Measurements from ENCODE around the gene BCORL1. TPM values are rescaled to one million over a fixed set of nuclear protein-coding genes. Genes with fewer than 3 reads are reported as not detected.

BCORL1 gene
- total RNA-seq, 2 experiments from 2014 or later = 9.2 to 10.5 TPM

GRCh38 chrX:130024127-130024526, 41.7 kb downstream of the BCORL1 start:
- peaks cover 10% of the 10 kb centered on the region for H3K4me1 Mint-ChIP-seq (ENCODE audit: low read depth)
- peak overlapping the region; percentile 47 for H3K27ac Mint-ChIP-seq
- DNase-seq = peak; percentile 89
- intact Hi-C loops (cut with micrococcal nuclease) = loop anchor here (1.0 kb wide), 2 partner anchors 42 to 93 kb away; partner anchors contain the start of gene BCORL1
- H3K4me3 Mint-ChIP-seq = no peak overlapping the region
- POLR2A ChIA-PET = interaction anchor here (0.6 kb wide), 1 partner anchor 96 kb away, joined by 3 read pairs; no protein-coding TSS in a partner anchor
- H3K36me3 Mint-ChIP-seq = peaks cover 4% of the 10 kb centered on the region
- no peaks in the 10 kb centered on the region for H3K27me3 Mint-ChIP-seq
- CTCF ChIA-PET = interaction anchor here (0.9 to 3.2 kb wide), 2 partner anchors 37 to 98 kb away, joined by 4 to 20 read pairs; no protein-coding TSS in a partner anchor
- H3K9me3 Mint-ChIP-seq = no peaks in the 10 kb centered on the region

- no peak for DNase-seq
- H3K4me3 Mint-ChIP-seq = no peak overlapping the region
- ChIA-PET POLR2A (no interaction called here), CTCF (interaction anchor here (3.2 kb wide), 1 partner anchor 99 kb away, joined by 20 read pairs; no protein-coding TSS in a partner anchor)
- no peak overlapping the region for H3K27ac Mint-ChIP-seq
- H3K9me3 Mint-ChIP-seq = no peaks in the 10 kb centered on the region
- intact Hi-C loops (cut with micrococcal nuclease) = no loop called here
- peaks cover 4% of the 10 kb centered on the region for H3K36me3 Mint-ChIP-seq
- H3K4me1 Mint-ChIP-seq (ENCODE audit: low read depth) = peaks cover 10% of the 10 kb centered on the region
- H3K27me3 Mint-ChIP-seq = no peaks in the 10 kb centered on the region
Measured at GRCh38 chrX:130025256-130025655, 42.8 kb downstream of the BCORL1 start.

- Mint-ChIP-seq H3K36me3 (peaks cover 8% of the 10 kb centered on the region), H3K27ac (no peak overlapping the region), H3K4me1 (ENCODE audit: low read depth) (peaks cover 10% of the 10 kb centered on the region), H3K4me3 (no peak overlapping the region), H3K27me3 (no peaks in the 10 kb centered on the region), H3K9me3 (no peaks in the 10 kb centered on the region)
- POLR2A ChIA-PET = interaction anchor here (1.0 kb wide), 1 partner anchor 102 kb away, joined by 3 read pairs; no protein-coding TSS in a partner anchor
- intact Hi-C loops (cut with micrococcal nuclease) = no loop called here
- CTCF ChIA-PET = interaction anchor here (0.7 to 4.6 kb wide), 23 partner anchors 9 to 427 kb away, joined by 3 to 102 read pairs (median 4); no protein-coding TSS in a partner anchor
- DNase-seq = no peak
Measured at GRCh38 chrX:130027569-130027968, 45.1 kb downstream of the BCORL1 start.

- peaks cover 10% of the 10 kb centered on the region for H3K4me1 Mint-ChIP-seq (ENCODE audit: low read depth)
- intact Hi-C loops (cut with micrococcal nuclease) = loop anchor here (1.0 kb wide), 1 partner anchor 103 kb away; no protein-coding TSS in a partner anchor
- ChIA-PET CTCF (interaction anchor here (0.7 to 4.6 kb wide), 28 partner anchors 10 to 429 kb away, joined by 3 to 102 read pairs (median 4); no protein-coding TSS in a partner anchor), POLR2A (interaction anchor here (1.0 kb wide), 1 partner anchor 103 kb away, joined by 3 read pairs; no protein-coding TSS in a partner anchor)
- H3K27ac Mint-ChIP-seq = no peak overlapping the region
- peaks cover 8% of the 10 kb centered on the region for H3K36me3 Mint-ChIP-seq
- no peaks in the 10 kb centered on the region for H3K9me3 Mint-ChIP-seq
- peak; percentile 57 for DNase-seq
- H3K4me3 Mint-ChIP-seq = no peak overlapping the region
- H3K27me3 Mint-ChIP-seq = no peaks in the 10 kb centered on the region
Measured at GRCh38 chrX:130028196-130028595, 45.8 kb downstream of the BCORL1 start.

- DNase-seq = no peak
- intact Hi-C loops (cut with micrococcal nuclease) = no loop called here
- H3K27ac Mint-ChIP-seq = no peak overlapping the region
- CTCF ChIA-PET = no interaction called here
- no peaks in the 10 kb centered on the region for H3K4me1 Mint-ChIP-seq (ENCODE audit: low read depth)
- H3K4me3 Mint-ChIP-seq = no peak overlapping the region
- H3K9me3 Mint-ChIP-seq = no peaks in the 10 kb centered on the region
- H3K36me3 Mint-ChIP-seq = peaks cover 8% of the 10 kb centered on the region
- POLR2A ChIA-PET = no interaction called here
- no peaks in the 10 kb centered on the region for H3K27me3 Mint-ChIP-seq
Measured at GRCh38 chrX:130030826-130031225, 48.4 kb downstream of the BCORL1 start.

- POLR2A ChIA-PET = no interaction called here
- DNase-seq = no peak
- Mint-ChIP-seq H3K36me3 (peaks cover 5% of the 10 kb centered on the region), H3K27me3 (no peaks in the 10 kb centered on the region), H3K27ac (no peak overlapping the region), H3K9me3 (no peaks in the 10 kb centered on the region), H3K4me1 (ENCODE audit: low read depth) (no peaks in the 10 kb centered on the region), H3K4me3 (no peak overlapping the region)
- intact Hi-C loops (cut with micrococcal nuclease) = no loop called here
- CTCF ChIA-PET = no interaction called here
Measured at GRCh38 chrX:130032552-130032951, 50.1 kb downstream of the BCORL1 start.

- ChIA-PET POLR2A (no interaction called here), CTCF (no interaction called here)
- H3K27me3 Mint-ChIP-seq = no peaks in the 10 kb centered on the region
- H3K4me1 Mint-ChIP-seq (ENCODE audit: low read depth) = no peaks in the 10 kb centered on the region
- no peaks in the 10 kb centered on the region for H3K9me3 Mint-ChIP-seq
- DNase-seq = no peak
- H3K36me3 Mint-ChIP-seq = peaks cover 4% of the 10 kb centered on the region
- no peak overlapping the region for H3K4me3 Mint-ChIP-seq
- intact Hi-C loops (cut with micrococcal nuclease) = no loop called here
- no peak overlapping the region for H3K27ac Mint-ChIP-seq
Measured at GRCh38 chrX:130034178-130034577, 51.7 kb downstream of the BCORL1 start.

- peaks cover 2% of the 10 kb centered on the region for H3K36me3 Mint-ChIP-seq
- POLR2A ChIA-PET = no interaction called here
Measured at GRCh38 chrX:130039847-130040246, 57.4 kb downstream of the BCORL1 start.

GRCh38 chrX:130047416-130047815, 65.0 kb downstream of the BCORL1 start:
- no peaks in the 10 kb centered on the region for H3K9me3 Mint-ChIP-seq

More at GRCh38 chrX:130039847-130040246, 57.4 kb downstream of the BCORL1 start:
- Mint-ChIP-seq H3K4me1 (ENCODE audit: low read depth) (no peaks in the 10 kb centered on the region), H3K9me3 (no peaks in the 10 kb centered on the region), H3K4me3 (no peak overlapping the region), H3K27me3 (no peaks in the 10 kb centered on the region), H3K27ac (no peak overlapping the region)
- CTCF ChIA-PET = interaction anchor here (0.6 to 0.8 kb wide), 2 partner anchors 12 to 114 kb away, joined by 3 to 5 read pairs; no protein-coding TSS in a partner anchor
- intact Hi-C loops (cut with micrococcal nuclease) = no loop called here
- DNase-seq = no peak

GRCh38 chrX:130048686-130049222, 66.3 kb downstream of the BCORL1 start:
- Mint-ChIP-seq H3K9me3 (no peaks in the 10 kb centered on the region), H3K36me3 (peaks cover 4% of the 10 kb centered on the region), H3K4me1 (ENCODE audit: low read depth) (no peaks in the 10 kb centered on the region), H3K27me3 (no peaks in the 10 kb centered on the region), H3K4me3 (no peak overlapping the region), H3K27ac (no peak overlapping the region)
- no peak for DNase-seq
- CTCF ChIA-PET = interaction anchor here (0.6 kb wide), 1 partner anchor 22 kb away, joined by 4 read pairs; no protein-coding TSS in a partner anchor
- POLR2A ChIA-PET = no interaction called here
- intact Hi-C loops (cut with micrococcal nuclease) = no loop called here

More at GRCh38 chrX:130047416-130047815, 65.0 kb downstream of the BCORL1 start:
- DNase-seq = no peak
- CTCF ChIA-PET = no interaction called here
- no peak overlapping the region for H3K4me3 Mint-ChIP-seq
- no peaks in the 10 kb centered on the region for H3K27me3 Mint-ChIP-seq
- intact Hi-C loops (cut with micrococcal nuclease) = no loop called here
- POLR2A ChIA-PET = no interaction called here
- H3K27ac Mint-ChIP-seq = no peak overlapping the region
- peaks cover 4% of the 10 kb centered on the region for H3K36me3 Mint-ChIP-seq
- no peaks in the 10 kb centered on the region for H3K4me1 Mint-ChIP-seq (ENCODE audit: low read depth)

- no peak overlapping the region for H3K27ac Mint-ChIP-seq
- peaks cover 4% of the 10 kb centered on the region for H3K36me3 Mint-ChIP-seq
- H3K4me1 Mint-ChIP-seq (ENCODE audit: low read depth) = no peaks in the 10 kb centered on the region
- no peak for DNase-seq
- CTCF ChIA-PET = no interaction called here
- H3K9me3 Mint-ChIP-seq = no peaks in the 10 kb centered on the region
- intact Hi-C loops (cut with micrococcal nuclease) = no loop called here
- no peak overlapping the region for H3K4me3 Mint-ChIP-seq
- H3K27me3 Mint-ChIP-seq = no peaks in the 10 kb centered on the region
- POLR2A ChIA-PET = no interaction called here
Measured at GRCh38 chrX:130049821-130050220, 67.4 kb downstream of the BCORL1 start.

- Mint-ChIP-seq H3K27ac (no peak overlapping the region), H3K4me1 (ENCODE audit: low read depth) (no peaks in the 10 kb centered on the region), H3K27me3 (no peaks in the 10 kb centered on the region), H3K4me3 (no peak overlapping the region), H3K36me3 (peaks cover 4% of the 10 kb centered on the region), H3K9me3 (no peaks in the 10 kb centered on the region)
- intact Hi-C loops (cut with micrococcal nuclease) = no loop called here
- ChIA-PET CTCF (no interaction called here), POLR2A (no interaction called here)
- DNase-seq = no peak
Measured at GRCh38 chrX:130051176-130051845, 68.9 kb downstream of the BCORL1 start.

Data from activated CD4-positive, alpha-beta memory T cell treated with anti-CD3 and anti-CD28 coated beads for 36 hours (primary cell).